DND-41 (cell line): ENCODE results near the gene KSR2.

ENCODE experiments used
- EZH2 ChIP-seq: IDR thresholded peaks from 3 replicates; pipeline ENCODE4 v1.6.1; 2012; ENCODE audit warnings: borderline replicate concordance, low read depth, mild to moderate bottlenecking, moderate library complexity, low read length, inconsistent platforms; ENCODE audit not compliant: severe bottlenecking
- TF ChIP-seq, protein P1 (sequence below): IDR thresholded peaks from 2 replicates; pipeline ENCODE4 v1.5.1; 2012; ENCODE audit warnings: borderline replicate concordance, low read length, moderate library complexity, mild to moderate bottlenecking; ENCODE audit not compliant: poor library complexity, severe bottlenecking; ENCODE audit errors: extremely low read depth

DNA sequence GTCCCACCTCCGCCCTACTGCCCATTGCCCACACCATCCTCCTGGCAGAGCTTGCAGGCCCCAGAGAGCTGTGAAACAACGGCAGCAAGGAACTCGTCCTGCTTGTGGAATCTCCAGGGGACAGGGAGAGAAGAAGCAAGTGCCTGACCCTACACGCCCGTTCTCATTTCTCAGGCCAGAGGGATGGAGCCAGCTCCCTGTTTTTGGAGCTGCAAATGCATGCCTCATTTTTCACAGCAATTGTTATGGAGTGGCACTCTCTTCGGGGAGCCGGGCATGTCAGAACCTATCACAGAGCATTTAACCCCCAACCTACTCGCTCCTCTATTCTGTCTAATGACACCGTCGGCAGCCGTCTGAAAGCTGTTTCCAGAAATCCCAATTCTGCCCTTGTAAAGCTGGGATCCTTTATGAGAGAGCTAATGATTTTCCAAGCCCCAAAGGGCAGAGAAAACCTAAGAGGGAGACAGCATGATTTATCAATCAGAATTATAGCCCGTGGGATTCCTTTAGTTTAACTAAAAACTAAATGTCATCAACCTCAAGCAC, 385.0 kb downstream of the KSR2 start:
- TF ChIP-seq, protein P1, sequence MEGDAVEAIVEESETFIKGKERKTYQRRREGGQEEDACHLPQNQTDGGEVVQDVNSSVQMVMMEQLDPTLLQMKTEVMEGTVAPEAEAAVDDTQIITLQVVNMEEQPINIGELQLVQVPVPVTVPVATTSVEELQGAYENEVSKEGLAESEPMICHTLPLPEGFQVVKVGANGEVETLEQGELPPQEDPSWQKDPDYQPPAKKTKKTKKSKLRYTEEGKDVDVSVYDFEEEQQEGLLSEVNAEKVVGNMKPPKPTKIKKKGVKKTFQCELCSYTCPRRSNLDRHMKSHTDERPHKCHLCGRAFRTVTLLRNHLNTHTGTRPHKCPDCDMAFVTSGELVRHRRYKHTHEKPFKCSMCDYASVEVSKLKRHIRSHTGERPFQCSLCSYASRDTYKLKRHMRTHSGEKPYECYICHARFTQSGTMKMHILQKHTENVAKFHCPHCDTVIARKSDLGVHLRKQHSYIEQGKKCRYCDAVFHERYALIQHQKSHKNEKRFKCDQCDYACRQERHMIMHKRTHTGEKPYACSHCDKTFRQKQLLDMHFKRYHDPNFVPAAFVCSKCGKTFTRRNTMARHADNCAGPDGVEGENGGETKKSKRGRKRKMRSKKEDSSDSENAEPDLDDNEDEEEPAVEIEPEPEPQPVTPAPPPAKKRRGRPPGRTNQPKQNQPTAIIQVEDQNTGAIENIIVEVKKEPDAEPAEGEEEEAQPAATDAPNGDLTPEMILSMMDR, result no peak
- no peak for TF ChIP-seq EZH2
